ENCODE measurements around the gene TBX3.
A peak's percentile ranks its signal among the peaks of the same experiment; 100 is the strongest.

The TBX3 gene

GRCh38 chr12:114683709-114684097 lies 272 bp downstream of the TBX3 start:
- Histone ChIP-seq H3K36me3 (ENCODE audit: control insufficient read depth in 1 of 2, insufficient read depth in 2 of 2, low read length in 2 of 2) (peaks cover 6 to 9% of the 10 kb centered on the region in 2 donors), H3K9me3 (ENCODE audit: control insufficient read depth in 1 of 2, low read length in 2 of 2) (no peaks in the 10 kb centered on the region), H3K9ac (ENCODE audit: low read depth in 1 of 2, low read length in 2 of 2) (peak overlapping the region; percentile 91 to 93), H3K27me3 (ENCODE audit: control insufficient read depth in 1 of 2, insufficient read depth in 2 of 2, low read length in 2 of 2) (peaks cover 7 to 30% of the 10 kb centered on the region in 2 donors), H3K27ac (ENCODE audit: low read depth, low read length) (peak overlapping the region; percentile 93), H3K4me3 (ENCODE audit: low read depth in 1 of 2, low read length in 2 of 2) (peak overlapping the region; percentile 84 to 96), H3K4me1 (ENCODE audit: control insufficient read depth in 1 of 2, insufficient read depth in 2 of 2, low read length in 2 of 2) (peaks cover 17 to 20% of the 10 kb centered on the region in 2 donors)

DNA sequence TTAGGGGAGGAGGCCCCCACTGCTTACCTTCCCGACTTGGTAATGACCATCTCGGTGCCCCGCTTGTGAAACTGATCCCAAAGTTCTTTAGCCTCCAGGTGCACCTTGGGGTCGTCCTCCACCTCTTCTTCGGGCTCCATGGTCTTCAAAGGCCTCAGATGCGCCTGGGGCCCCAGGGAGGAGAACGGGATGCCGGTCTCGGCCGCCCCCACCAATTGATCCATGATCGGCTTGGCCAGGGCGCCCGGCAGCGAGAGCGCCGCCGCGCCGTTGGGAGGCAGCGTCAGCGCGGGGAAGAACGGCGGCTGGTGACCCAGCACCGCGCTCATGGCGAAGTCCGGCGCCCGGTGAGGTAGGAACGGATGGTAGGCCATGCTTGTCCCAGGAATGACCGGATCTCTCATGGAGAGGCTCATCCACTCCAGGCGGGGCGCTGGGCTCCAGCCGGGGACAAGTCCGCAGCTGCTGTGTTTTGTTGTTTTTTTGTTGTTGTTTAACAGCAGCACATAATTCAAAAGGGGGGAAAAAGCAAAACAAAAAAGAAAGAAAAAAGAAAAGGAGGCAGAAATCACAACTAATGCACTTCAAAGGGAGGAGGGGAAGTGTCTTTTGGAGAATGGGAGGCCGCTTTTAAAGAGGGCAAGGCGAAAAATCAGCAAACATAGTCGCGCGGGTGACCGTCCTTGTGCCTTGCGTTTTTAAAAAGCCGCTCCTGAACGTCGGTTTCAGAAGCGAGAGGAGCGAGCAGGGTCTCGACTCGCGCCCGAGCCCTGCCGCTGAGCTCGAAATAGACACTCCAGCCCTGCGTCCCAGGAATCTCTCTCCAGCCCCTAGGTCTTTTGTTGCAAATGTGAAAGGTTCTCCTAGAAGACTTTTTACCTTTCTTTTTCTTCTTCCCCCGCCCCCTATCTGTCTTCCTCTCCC lies 928 bp downstream of the TBX3 start:
- Histone ChIP-seq H3K27me3 (ENCODE audit: control insufficient read depth in 1 of 2, insufficient read depth in 2 of 2, low read length in 2 of 2) (peaks cover 4 to 23% of the 10 kb centered on the region in 2 donors), H3K9ac (ENCODE audit: low read depth in 1 of 2, low read length in 2 of 2) (peak overlapping the region; percentile 91 to 93), H3K4me1 (ENCODE audit: control insufficient read depth in 1 of 2, insufficient read depth in 2 of 2, low read length in 2 of 2) (peaks cover 20 to 21% of the 10 kb centered on the region in 2 donors), H3K9me3 (ENCODE audit: control insufficient read depth in 1 of 2, low read length in 2 of 2) (no peaks in the 10 kb centered on the region), H3K36me3 (ENCODE audit: control insufficient read depth in 1 of 2, insufficient read depth in 2 of 2, low read length in 2 of 2) (peaks cover 9 to 12% of the 10 kb centered on the region in 2 donors), H3K27ac (ENCODE audit: low read depth, low read length) (peak overlapping the region; percentile 93), H3K4me3 (ENCODE audit: low read depth in 1 of 2, low read length in 2 of 2) (peak overlapping the region; percentile 84 to 96)

DNA sequence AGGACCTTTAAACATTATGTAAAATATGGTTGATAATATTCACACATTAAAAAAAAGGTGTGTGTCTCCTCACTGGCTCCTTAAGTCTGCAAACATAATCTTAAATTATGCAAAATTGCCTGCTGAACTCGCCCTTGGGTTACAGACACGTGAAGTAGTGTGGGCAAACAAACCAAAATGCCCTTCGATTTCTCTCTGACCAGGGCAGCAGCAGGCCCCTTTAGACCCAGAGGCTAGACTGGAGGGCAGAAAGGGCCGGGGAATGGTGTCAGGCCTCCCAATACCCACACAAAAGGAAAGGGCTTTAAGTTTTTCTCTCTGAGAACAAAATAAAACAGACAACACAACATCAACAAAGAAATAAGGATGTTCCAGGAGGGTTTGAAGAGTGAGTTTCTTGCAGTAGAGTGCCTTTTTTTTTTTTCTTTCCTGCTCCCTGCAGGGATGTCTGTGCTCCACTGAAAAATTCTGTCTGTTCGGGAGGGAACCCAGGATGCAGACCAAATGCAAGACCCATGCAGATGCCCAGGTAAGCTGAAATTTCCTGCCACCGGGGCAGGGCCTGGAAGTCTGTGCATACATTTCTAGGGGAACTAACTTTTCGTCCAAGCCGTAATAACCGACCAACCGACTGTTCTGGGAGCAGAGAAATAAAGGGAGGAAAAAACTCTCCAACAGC lies 1.7 kb downstream of the TBX3 start:
- Histone ChIP-seq H3K9me3 (ENCODE audit: control insufficient read depth in 1 of 2, low read length in 2 of 2) (no peaks in the 10 kb centered on the region), H3K27me3 (ENCODE audit: control insufficient read depth in 1 of 2, insufficient read depth in 2 of 2, low read length in 2 of 2) (peaks cover 3 to 17% of the 10 kb centered on the region in 2 donors), H3K4me3 (ENCODE audit: low read depth in 1 of 2, low read length in 2 of 2) (peak overlapping the region; percentile 84 to 96), H3K36me3 (ENCODE audit: control insufficient read depth in 1 of 2, insufficient read depth in 2 of 2, low read length in 2 of 2) (peaks cover 9 to 14% of the 10 kb centered on the region in 2 donors), H3K9ac (ENCODE audit: low read depth in 1 of 2, low read length in 2 of 2) (peak overlapping the region; percentile 91 to 93), H3K27ac (ENCODE audit: low read depth, low read length) (peak overlapping the region; percentile 93), H3K4me1 (ENCODE audit: control insufficient read depth in 1 of 2, insufficient read depth in 2 of 2, low read length in 2 of 2) (peaks cover 20 to 23% of the 10 kb centered on the region in 2 donors)

- Histone ChIP-seq H3K27me3 (ENCODE audit: control insufficient read depth in 1 of 2, insufficient read depth in 2 of 2, low read length in 2 of 2) (peaks cover 3 to 8% of the 10 kb centered on the region in 2 donors), H3K4me1 (ENCODE audit: control insufficient read depth in 1 of 2, insufficient read depth in 2 of 2, low read length in 2 of 2) (peaks cover 20 to 27% of the 10 kb centered on the region in 2 donors)
These were observed 2.7 kb downstream of the TBX3 start for GRCh38 chr12:114681116-114681871.

DNA sequence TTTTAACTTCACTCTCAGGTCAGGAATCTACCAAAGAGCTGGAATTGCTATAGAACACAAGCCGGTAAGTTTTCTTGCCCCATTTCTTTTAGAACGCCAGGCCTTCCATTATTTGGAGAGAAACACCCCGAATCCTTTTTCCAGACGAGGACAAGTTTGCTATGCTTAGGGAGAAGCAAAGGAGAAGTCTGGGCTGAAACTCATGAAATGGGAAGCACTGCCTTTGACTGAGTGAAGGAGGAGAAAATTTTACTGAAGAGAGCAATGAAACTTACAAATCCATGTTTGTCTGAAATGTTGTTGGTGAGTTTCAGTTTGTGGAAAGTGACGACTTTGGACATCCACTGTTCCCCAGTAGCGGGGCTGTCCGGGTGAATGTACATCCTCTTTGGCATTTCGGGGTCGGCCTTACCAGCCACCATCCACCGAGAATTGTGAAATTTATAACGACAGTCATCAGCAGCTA lies 3.3 kb downstream of the TBX3 start:
- H3K9ac ChIP-seq (ENCODE audit: low read depth in 1 of 2, low read length in 2 of 2): peak overlapping the region; percentile 91 to 93

More at GRCh38 chr12:114681116-114681871, 2.7 kb downstream of the TBX3 start:
- H3K9ac ChIP-seq (ENCODE audit: low read depth in 1 of 2, low read length in 2 of 2): peak overlapping the region; percentile 91 to 93
- H3K36me3 ChIP-seq (ENCODE audit: control insufficient read depth in 1 of 2, insufficient read depth in 2 of 2, low read length in 2 of 2): peaks cover 12 to 18% of the 10 kb centered on the region in 2 donors
- peak overlapping the region; percentile 42 for H3K27ac ChIP-seq (ENCODE audit: low read depth, low read length)
- peak overlapping the region; percentile 84 to 96 for H3K4me3 ChIP-seq (ENCODE audit: low read depth in 1 of 2, low read length in 2 of 2)
- H3K9me3 ChIP-seq (ENCODE audit: control insufficient read depth in 1 of 2, low read length in 2 of 2): no peaks in the 10 kb centered on the region

DNA sequence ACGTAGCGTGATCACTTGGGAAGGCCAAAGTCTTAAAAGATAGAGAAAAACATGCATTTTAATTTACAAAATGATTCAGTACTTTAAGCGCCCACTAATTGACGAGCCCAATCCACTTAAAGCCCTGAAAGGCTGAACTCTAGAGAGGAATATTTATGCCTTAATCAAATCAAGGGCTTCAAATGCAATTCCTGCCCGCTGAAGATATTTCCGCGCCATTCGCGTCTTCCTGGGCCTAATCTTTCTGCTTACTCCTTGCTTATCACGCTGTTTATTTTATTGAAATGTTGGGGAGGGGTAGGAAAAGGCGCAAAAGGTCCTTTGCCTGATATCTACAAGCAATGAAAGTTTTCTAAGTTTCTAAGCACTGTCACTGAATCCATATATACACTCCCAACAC lies 4.0 kb downstream of the TBX3 start:
- H3K9ac ChIP-seq (ENCODE audit: low read depth in 1 of 2, low read length in 2 of 2): peak overlapping the region; percentile 91 to 93
- peak overlapping the region; percentile 84 to 96 for H3K4me3 ChIP-seq (ENCODE audit: low read depth in 1 of 2, low read length in 2 of 2)
- H3K27me3 ChIP-seq (ENCODE audit: control insufficient read depth in 1 of 2, insufficient read depth in 2 of 2, low read length in 2 of 2): peaks cover 3 to 7% of the 10 kb centered on the region in 2 donors
- peaks cover 13 to 26% of the 10 kb centered on the region in 2 donors for H3K36me3 ChIP-seq (ENCODE audit: control insufficient read depth in 1 of 2, insufficient read depth in 2 of 2, low read length in 2 of 2)
- peaks cover 17 to 25% of the 10 kb centered on the region in 2 donors for H3K4me1 ChIP-seq (ENCODE audit: control insufficient read depth in 1 of 2, insufficient read depth in 2 of 2, low read length in 2 of 2)
- H3K9me3 ChIP-seq (ENCODE audit: control insufficient read depth in 1 of 2, low read length in 2 of 2): no peaks in the 10 kb centered on the region
- H3K27ac ChIP-seq (ENCODE audit: low read depth, low read length): peak overlapping the region; percentile 33

More for the DNA sequence above, 3.3 kb downstream of the TBX3 start:
- Histone ChIP-seq H3K27me3 (ENCODE audit: control insufficient read depth in 1 of 2, insufficient read depth in 2 of 2, low read length in 2 of 2) (peaks cover 3 to 8% of the 10 kb centered on the region in 2 donors), H3K9me3 (ENCODE audit: control insufficient read depth in 1 of 2, low read length in 2 of 2) (no peaks in the 10 kb centered on the region), H3K4me3 (ENCODE audit: low read depth in 1 of 2, low read length in 2 of 2) (peak overlapping the region; percentile 84 to 96), H3K36me3 (ENCODE audit: control insufficient read depth in 1 of 2, insufficient read depth in 2 of 2, low read length in 2 of 2) (peaks cover 13 to 25% of the 10 kb centered on the region in 2 donors), H3K27ac (ENCODE audit: low read depth, low read length) (peak overlapping the region; percentile 8), H3K4me1 (ENCODE audit: control insufficient read depth in 1 of 2, insufficient read depth in 2 of 2, low read length in 2 of 2) (peaks cover 20 to 30% of the 10 kb centered on the region in 2 donors)

- Histone ChIP-seq H3K27ac (ENCODE audit: low read depth, low read length) (no peak overlapping the region), H3K36me3 (ENCODE audit: control insufficient read depth in 1 of 2, insufficient read depth in 2 of 2, low read length in 2 of 2) (peaks cover 13 to 31% of the 10 kb centered on the region in 2 donors), H3K9ac (ENCODE audit: low read depth in 1 of 2, low read length in 2 of 2) (no peak overlapping the region), H3K4me3 (ENCODE audit: low read depth in 1 of 2, low read length in 2 of 2) (peak overlapping the region; percentile 84 to 96), H3K27me3 (ENCODE audit: control insufficient read depth in 1 of 2, insufficient read depth in 2 of 2, low read length in 2 of 2) (peaks cover 0 to 6% of the 10 kb centered on the region in 2 donors), H3K4me1 (ENCODE audit: control insufficient read depth in 1 of 2, insufficient read depth in 2 of 2, low read length in 2 of 2) (peaks cover 15 to 23% of the 10 kb centered on the region in 2 donors), H3K9me3 (ENCODE audit: control insufficient read depth in 1 of 2, low read length in 2 of 2) (no peaks in the 10 kb centered on the region)
These were observed 4.5 kb downstream of the TBX3 start for GRCh38 chr12:114679452-114679875.

DNA sequence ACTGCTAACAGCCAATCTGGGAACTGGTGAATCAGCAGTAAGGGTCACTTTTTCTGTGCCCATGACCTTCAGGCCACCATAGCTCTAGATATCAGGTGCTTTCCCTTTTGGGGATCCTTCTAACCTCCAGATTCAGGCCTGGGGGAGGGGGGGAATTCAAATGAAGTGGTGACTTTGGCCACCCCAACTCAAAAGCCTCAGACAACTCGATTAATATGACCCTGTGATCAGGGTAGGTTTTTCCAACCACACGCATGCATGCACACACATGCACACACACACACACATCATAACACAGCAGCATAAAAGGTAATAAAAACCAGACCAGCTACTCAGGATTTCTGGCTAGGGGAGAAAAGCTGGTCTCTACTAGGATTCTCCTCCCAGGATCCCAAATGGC lies 5.3 kb downstream of the TBX3 start:
- no peaks in the 10 kb centered on the region for H3K9me3 ChIP-seq (ENCODE audit: control insufficient read depth in 1 of 2, low read length in 2 of 2)
- no peak overlapping the region for H3K9ac ChIP-seq (ENCODE audit: low read depth in 1 of 2, low read length in 2 of 2)
- peaks cover 0 to 6% of the 10 kb centered on the region in 2 donors for H3K27me3 ChIP-seq (ENCODE audit: control insufficient read depth in 1 of 2, insufficient read depth in 2 of 2, low read length in 2 of 2)
- peaks cover 17 to 37% of the 10 kb centered on the region in 2 donors for H3K36me3 ChIP-seq (ENCODE audit: control insufficient read depth in 1 of 2, insufficient read depth in 2 of 2, low read length in 2 of 2)
- H3K4me3 ChIP-seq (ENCODE audit: low read depth in 1 of 2, low read length in 2 of 2): peak overlapping the region; percentile 17 to 30
- H3K27ac ChIP-seq (ENCODE audit: low read depth, low read length): no peak overlapping the region
- H3K4me1 ChIP-seq (ENCODE audit: control insufficient read depth in 1 of 2, insufficient read depth in 2 of 2, low read length in 2 of 2): peaks cover 15 to 23% of the 10 kb centered on the region in 2 donors

- no peak overlapping the region for H3K4me3 ChIP-seq (ENCODE audit: low read depth in 1 of 2, low read length in 2 of 2)
- no peak overlapping the region for H3K27ac ChIP-seq (ENCODE audit: low read depth, low read length)
- H3K36me3 ChIP-seq (ENCODE audit: control insufficient read depth in 1 of 2, insufficient read depth in 2 of 2, low read length in 2 of 2): peaks cover 23 to 43% of the 10 kb centered on the region in 2 donors
- no peaks in the 10 kb centered on the region for H3K9me3 ChIP-seq (ENCODE audit: control insufficient read depth in 1 of 2, low read length in 2 of 2)
- H3K4me1 ChIP-seq (ENCODE audit: control insufficient read depth in 1 of 2, insufficient read depth in 2 of 2, low read length in 2 of 2): peaks cover 15 to 23% of the 10 kb centered on the region in 2 donors
- H3K9ac ChIP-seq (ENCODE audit: low read depth in 1 of 2, low read length in 2 of 2): no peak overlapping the region
- peaks cover 0 to 6% of the 10 kb centered on the region in 2 donors for H3K27me3 ChIP-seq (ENCODE audit: control insufficient read depth in 1 of 2, insufficient read depth in 2 of 2, low read length in 2 of 2)
These were observed 5.9 kb downstream of the TBX3 start for GRCh38 chr12:114678028-114678427.
